GM12878 (cell line): ENCODE measurements around the gene LENG9. TPM values are rescaled to one million over a fixed set of nuclear protein-coding genes. Genes with fewer than 3 reads are reported as not detected.

Experiments
- ATAC-seq: fragments of 200-7000 bp; cut with Tn5 transposase; 3 replicates; pipeline ENCODE4 v1.9.1; 2020; ENCODE audit warnings: mild to moderate bottlenecking, moderate library complexity
- BruUV-seq: library from RNA; stranded (reverse); fragments of 400-500 nt; replicated peaks from 2 replicates; lab custom pipeline; 2021; lab: Mats Ljungman, UMichigan
- CTCF ChIA-PET: fragments of 300-600 bp; sonication (Branson Sonifier 250); formaldehyde crosslinking; extraction: SDS; loops from one replicate; lab custom pipeline; 2021; ENCODE audit warnings: inconsistent platforms; lab: Yijun Ruan, JAX
- POLR2A ChIA-PET: fragments of 350-600 bp; formaldehyde crosslinking; extraction: SDS; loops from one replicate; lab custom pipeline; 2021; ENCODE audit warnings: inconsistent platforms; lab: Charles Lee
- RAD21 ChIA-PET: fragments of 300-600 bp; sonication (Branson Sonifier 250); formaldehyde crosslinking; loops from one replicate; lab custom pipeline; 2023; ENCODE audit warnings: antibody characterized with exemption; ENCODE audit not compliant: unreplicated experiment; lab: Charles Lee
- SMC1A ChIA-PET: fragments of 300-600 bp; sonication (Branson Sonifier 250); formaldehyde crosslinking; loops from one replicate; lab custom pipeline; 2023; ENCODE audit not compliant: unreplicated experiment, uncharacterized antibody; lab: Charles Lee
- DNase-seq: peaks from one replicate; pipeline ENCODE4 v3.0.0-alpha.2; 2011; ENCODE audit warnings: low read depth, low spot score
- FAIRE-seq: peaks from 3 replicates; lab custom pipeline; 2011; peaks lifted over from hg19 to GRCh38; lab: Jason Lieb, UNC
- H2AFZ ChIP-seq: 2 replicates; pipeline ENCODE4 v1.6.0; 2011; ENCODE audit warnings: low read depth, low read length, control low read depth; ENCODE audit not compliant: control insufficient read depth
- H3K27ac ChIP-seq: 2 replicates; pipeline ENCODE4 v1.5.1; 2011; ENCODE audit warnings: control low read depth; ENCODE audit not compliant: control insufficient read depth, insufficient read depth
- H3K27me3 ChIP-seq, 2 experiments: replicated peaks in 1 of 2; 2 replicates each; pipeline versions ENCODE4 v1.6.0 to v1.6.1; 2011; ENCODE audit warnings: low read length in 1 of 2; ENCODE audit not compliant: control insufficient read depth in 2 of 2, insufficient read depth in 2 of 2
- H3K36me3 ChIP-seq, 2 experiments: 2 replicates each; pipeline ENCODE4 v1.5.1; 2011; ENCODE audit warnings: low read length in 1 of 2; ENCODE audit not compliant: control insufficient read depth in 2 of 2, insufficient read depth in 2 of 2
- H3K4me1 ChIP-seq: 2 replicates; pipeline ENCODE4 v1.6.1; 2011; ENCODE audit warnings: mild to moderate bottlenecking, low read length, moderate library complexity, mixed read lengths; ENCODE audit not compliant: control insufficient read depth, insufficient read depth
- H3K4me2 ChIP-seq: 2 replicates; pipeline ENCODE4 v1.6.0; 2011; ENCODE audit warnings: control low read depth; ENCODE audit not compliant: control insufficient read depth, insufficient read depth
- H3K4me3 ChIP-seq: fragments of 200-600 bp; sonication (generic); 2 replicates; pipeline ENCODE4 v1.5.1; 2016
- H3K79me2 ChIP-seq: 2 replicates; pipeline ENCODE4 v1.6.0; 2011; ENCODE audit warnings: low read length; ENCODE audit not compliant: control insufficient read depth, insufficient read depth
- H3K9ac ChIP-seq: 2 replicates; pipeline ENCODE4 v1.8.0; 2011; ENCODE audit warnings: low read length, control low read depth, mixed read lengths; ENCODE audit not compliant: control insufficient read depth, insufficient read depth
- H3K9me3 ChIP-seq: replicated peaks from 3 replicates; pipeline ENCODE4 v1.5.1; 2011; ENCODE audit warnings: mild to moderate bottlenecking, low read length; ENCODE audit not compliant: control insufficient read depth, insufficient read depth
- H4K20me1 ChIP-seq: 2 replicates; pipeline ENCODE4 v1.6.0; 2011; ENCODE audit not compliant: control insufficient read depth, insufficient read depth
- ASH2L ChIP-seq: fragments of 300-600, 200-600 bp; sonication (generic); IDR thresholded peaks from 2 replicates; pipeline ENCODE4 v1.6.1; 2017; ENCODE audit warnings: low read depth, mild to moderate bottlenecking, borderline replicate concordance
- BHLHE40 ChIP-seq, 2 experiments: fragments of 450-650 bp in 1 of 2; IDR thresholded peaks; 2 replicates each; pipeline ENCODE4 v1.6.1; 2011 to 2017; ENCODE audit warnings: low read depth in 2 of 2, borderline replicate concordance in 1 of 2, improper control_type of control experiment in 1 of 2, low read length in 1 of 2, mild to moderate bottlenecking in 1 of 2
- DPF2 ChIP-seq: fragments of 450-650 bp; IDR thresholded peaks from 2 replicates; pipeline ENCODE4 v1.6.1; 2017; ENCODE audit warnings: mild to moderate bottlenecking
- IRF4 ChIP-seq: IDR thresholded peaks from 2 replicates; pipeline ENCODE4 v1.6.1; 2011; ENCODE audit warnings: low read depth, low read length
- KLF5 ChIP-seq: fragments of 450-650 bp; IDR thresholded peaks from 2 replicates; pipeline ENCODE4 v1.6.1; 2014; ENCODE audit warnings: mild to moderate bottlenecking; ENCODE audit not compliant: partially characterized antibody
- NBN ChIP-seq: fragments of 450-650 bp; IDR thresholded peaks from 2 replicates; pipeline ENCODE4 v1.6.1; 2016
- RAD21 ChIP-seq: IDR thresholded peaks from 2 replicates; pipeline ENCODE4 v1.6.1; 2011; ENCODE audit warnings: mild to moderate bottlenecking, low read depth, low read length, moderate library complexity; ENCODE audit not compliant: insufficient read depth
- SMAD5 ChIP-seq: IDR thresholded peaks from 2 replicates; pipeline ENCODE4 v1.6.1; 2016; ENCODE audit warnings: antibody characterized with exemption, low read depth
- SMC3 ChIP-seq: IDR thresholded peaks from 2 replicates; pipeline ENCODE4 v1.6.1; 2011; ENCODE audit warnings: low read length, improper control_type of control experiment, borderline replicate concordance
- ZNF207 ChIP-seq: fragments of 450-650 bp; IDR thresholded peaks from 2 replicates; pipeline ENCODE4 v1.6.1; 2014; ENCODE audit warnings: antibody characterized with exemption, mild to moderate bottlenecking, borderline replicate concordance
- WGBS: methylation state at CpG from one replicate; pipeline ENCODE4 v1.1.6; 2016; ENCODE audit warnings: low lambda C conversion rate; ENCODE audit not compliant: insufficient replicate concordance, insufficient coverage; ENCODE audit errors: missing lambda C conversion rate; 5-methylcytosine and 5-hydroxymethylcytosine counted together
- in situ Hi-C: fragments of 300-500 bp; cut with MboI; formaldehyde crosslinking; loops from 9 replicates; pipeline ENCODE4 v1.14.3; 2018; ENCODE audit warnings: mixed read lengths
- intact Hi-C: fragments of 100-400 bp; cut with micrococcal nuclease; formaldehyde crosslinking; loops from one replicate; pipeline ENCODE4 v1.14.2; 2022; ENCODE audit not compliant: unreplicated experiment
- polyA plus RNA-seq, 11 experiments: library from polyadenylated mRNA; depleted of rRNA in 4 of 11; unstranded in 6 of 11; stranded (reverse) in 5 of 11; fragments of >200 nt; fragmentation: Nextera tagmentation in 4 of 11; fragmentation: Illumina TruSeq in 1 of 11; extraction: Ambion mirVana in 4 of 11; extraction: Trizol in 1 of 11; gene quantifications; 1 replicate in 1 of 11; 2 replicates in 10 of 11; pipeline versions ENCODE4 v1.2.1 to v1.2.3, GENCODE V29; 2011 to 2016; ENCODE audit warnings: inconsistent platforms in 2 of 11, missing spikeins in 2 of 11, low read depth in 1 of 11
- total RNA-seq, 4 experiments: library from RNA; depleted of rRNA in 3 of 4; stranded (reverse); fragments of >200 nt in 3 of 4; fragmentation: Illumina TruSeq in 1 of 4; extraction: Trizol in 1 of 4; gene quantifications; 2 replicates each; pipeline versions ENCODE4 v1.2.1 to v1.2.3, GENCODE V29; 2013 to 2021
- TF ChIP-seq, protein P1 (sequence below), 3 experiments: IDR thresholded peaks in 2 of 3; conservative IDR thresholded peaks in 1 of 3; 2 replicates each; pipeline ENCODE4 v1.5.1; 2011; ENCODE audit warnings: low read depth in 3 of 3, low read length in 3 of 3, mild to moderate bottlenecking in 3 of 3, control low read depth in 2 of 3, moderate library complexity in 2 of 3, inconsistent platforms in 1 of 3, mixed read lengths in 1 of 3; ENCODE audit not compliant: control insufficient read depth in 2 of 3, insufficient read depth in 1 of 3; ENCODE audit errors: extremely low read depth in 1 of 3
- TF ChIP-seq, protein P2 (sequence below): IDR thresholded peaks from 2 replicates; pipeline ENCODE4 v1.6.1; 2012; ENCODE audit warnings: low read depth, low read length, improper control_type of control experiment
- TF ChIP-seq, protein P3 (sequence below): fragments of 450-650 bp; IDR thresholded peaks from 2 replicates; pipeline ENCODE4 v1.6.1; 2016; ENCODE audit warnings: mild to moderate bottlenecking
- TF ChIP-seq, protein P4 (sequence below): fragments of 450-650 bp; IDR thresholded peaks from 2 replicates; pipeline ENCODE4 v1.6.1; 2017; ENCODE audit warnings: antibody characterized with exemption, mild to moderate bottlenecking, moderate library complexity

Gene LENG9
- total and polyA plus RNA-seq, 10 of the 15 experiments (the other 5 are each of a cell fraction or from before 2014, with no cell fraction given): 0.09 to 2.9 (median 0.76) TPM; not detected in 1

DNA sequence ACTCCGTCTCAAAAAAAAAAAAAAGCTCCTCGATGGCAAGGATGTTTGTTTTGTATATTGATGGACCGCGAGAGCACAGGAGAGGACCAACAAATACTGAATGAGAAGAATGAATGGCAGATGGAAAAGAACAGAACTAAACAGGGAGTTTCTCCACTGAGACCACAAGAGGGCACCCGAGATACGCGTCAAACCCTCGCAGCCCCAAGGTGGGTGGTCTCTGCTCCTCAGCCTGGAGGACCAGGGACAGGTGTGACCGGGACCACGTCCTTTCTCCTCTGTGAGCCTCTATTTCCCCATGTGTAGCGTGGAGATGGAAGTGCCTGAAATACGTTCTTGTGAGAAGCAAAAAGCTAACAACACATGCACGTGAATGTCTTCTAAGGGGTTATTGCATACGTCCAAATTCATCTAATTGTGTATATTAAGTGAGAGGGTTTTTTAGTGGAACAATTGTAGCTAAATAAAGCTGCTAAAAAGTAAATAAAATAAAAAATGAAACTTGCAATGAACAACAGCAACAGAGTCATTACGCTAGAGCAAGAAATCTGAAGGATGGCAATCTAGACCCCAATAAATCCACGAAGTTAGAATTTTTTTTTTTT lies 17.9 kb upstream of the LENG9 start:
- no peaks in the 10 kb centered on the region for H3K9me3 ChIP-seq
- H3K79me2 ChIP-seq: no peaks in the 10 kb centered on the region
- H3K27me3 ChIP-seq: no peaks in the 10 kb centered on the region; a peak in 1 of 4 replicates
- H2AFZ ChIP-seq: no peak overlapping the region
- H3K9ac ChIP-seq: no peak overlapping the region
- ATAC-seq (peak; percentile 69), FAIRE-seq (peak; percentile 27)
- no peak overlapping the region for H3K4me2 ChIP-seq
- peaks cover 12% of the 10 kb centered on the region for H3K4me1 ChIP-seq
- intact Hi-C loops: loop anchor here (1.0 to 5.0 kb wide), 3 partner anchors 36 to 195 kb away; no protein-coding TSS in a partner anchor
- POLR2A ChIA-PET: no interaction called here
- CTCF ChIA-PET: interaction anchor here (0.6 to 8.5 kb wide), 28 partner anchors 10 to 582 kb away, joined by 3 to 236 read pairs (median 4); partner anchors contain the start of genes CNOT3, LILRA2, LILRB4 and RDH13
- RAD21 ChIA-PET: interaction anchor here (0.7 to 6.5 kb wide), 9 partner anchors 8 to 203 kb away, joined by 3 to 59 read pairs (median 4); partner anchors contain the start of gene CDC42EP5
- no peak overlapping the region for H3K4me3 ChIP-seq
- no peak overlapping the region for H3K27ac ChIP-seq
- 12% methylated on average over 16 of the region's 16 CpGs for WGBS
- SMC1A ChIA-PET: interaction anchor here (0.6 to 7.3 kb wide), 10 partner anchors 37 to 201 kb away, joined by 3 to 118 read pairs (median 4); partner anchors contain the start of gene LILRB4
- H3K36me3 ChIP-seq: no peaks in the 10 kb centered on the region
- TF ChIP-seq IRF4 (0 out of 2 replicates have a peak, but pooled peaks have one; percentile 60), BHLHE40 (IDR thresholded peaks at IDR 0.05; ENCODE audit: borderline replicate concordance in 1 of 2, low read depth in 2 of 2, low read length in 1 of 2) (peak in 1 of 2 experiments; percentile 38; a peak in 2 of 4 replicates), RAD21 (peak; percentile 83), KLF5 (no peak), ZNF207 (no peak), DPF2 (no peak), SMC3 (peak; percentile 58; the same call in 1 of the 2 replicates), ASH2L (no peak), SMAD5 (no peak), NBN (no peak)
- TF ChIP-seq, protein P1, sequence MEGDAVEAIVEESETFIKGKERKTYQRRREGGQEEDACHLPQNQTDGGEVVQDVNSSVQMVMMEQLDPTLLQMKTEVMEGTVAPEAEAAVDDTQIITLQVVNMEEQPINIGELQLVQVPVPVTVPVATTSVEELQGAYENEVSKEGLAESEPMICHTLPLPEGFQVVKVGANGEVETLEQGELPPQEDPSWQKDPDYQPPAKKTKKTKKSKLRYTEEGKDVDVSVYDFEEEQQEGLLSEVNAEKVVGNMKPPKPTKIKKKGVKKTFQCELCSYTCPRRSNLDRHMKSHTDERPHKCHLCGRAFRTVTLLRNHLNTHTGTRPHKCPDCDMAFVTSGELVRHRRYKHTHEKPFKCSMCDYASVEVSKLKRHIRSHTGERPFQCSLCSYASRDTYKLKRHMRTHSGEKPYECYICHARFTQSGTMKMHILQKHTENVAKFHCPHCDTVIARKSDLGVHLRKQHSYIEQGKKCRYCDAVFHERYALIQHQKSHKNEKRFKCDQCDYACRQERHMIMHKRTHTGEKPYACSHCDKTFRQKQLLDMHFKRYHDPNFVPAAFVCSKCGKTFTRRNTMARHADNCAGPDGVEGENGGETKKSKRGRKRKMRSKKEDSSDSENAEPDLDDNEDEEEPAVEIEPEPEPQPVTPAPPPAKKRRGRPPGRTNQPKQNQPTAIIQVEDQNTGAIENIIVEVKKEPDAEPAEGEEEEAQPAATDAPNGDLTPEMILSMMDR (IDR thresholded peaks at IDR 0.05 in 2 of 3, conservative IDR thresholded peaks at IDR 0.05 in 1 of 3; ENCODE audit: control insufficient read depth in 2 of 3, extremely low read depth in 1 of 3, insufficient read depth in 1 of 3, low read depth in 3 of 3, low read length in 3 of 3): peak; percentile 61 to 74 (median 69)
- TF ChIP-seq, protein P2, sequence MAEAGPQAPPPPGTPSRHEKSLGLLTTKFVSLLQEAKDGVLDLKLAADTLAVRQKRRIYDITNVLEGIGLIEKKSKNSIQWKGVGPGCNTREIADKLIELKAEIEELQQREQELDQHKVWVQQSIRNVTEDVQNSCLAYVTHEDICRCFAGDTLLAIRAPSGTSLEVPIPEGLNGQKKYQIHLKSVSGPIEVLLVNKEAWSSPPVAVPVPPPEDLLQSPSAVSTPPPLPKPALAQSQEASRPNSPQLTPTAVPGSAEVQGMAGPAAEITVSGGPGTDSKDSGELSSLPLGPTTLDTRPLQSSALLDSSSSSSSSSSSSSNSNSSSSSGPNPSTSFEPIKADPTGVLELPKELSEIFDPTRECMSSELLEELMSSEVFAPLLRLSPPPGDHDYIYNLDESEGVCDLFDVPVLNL: no peak
- TF ChIP-seq, protein P3, sequence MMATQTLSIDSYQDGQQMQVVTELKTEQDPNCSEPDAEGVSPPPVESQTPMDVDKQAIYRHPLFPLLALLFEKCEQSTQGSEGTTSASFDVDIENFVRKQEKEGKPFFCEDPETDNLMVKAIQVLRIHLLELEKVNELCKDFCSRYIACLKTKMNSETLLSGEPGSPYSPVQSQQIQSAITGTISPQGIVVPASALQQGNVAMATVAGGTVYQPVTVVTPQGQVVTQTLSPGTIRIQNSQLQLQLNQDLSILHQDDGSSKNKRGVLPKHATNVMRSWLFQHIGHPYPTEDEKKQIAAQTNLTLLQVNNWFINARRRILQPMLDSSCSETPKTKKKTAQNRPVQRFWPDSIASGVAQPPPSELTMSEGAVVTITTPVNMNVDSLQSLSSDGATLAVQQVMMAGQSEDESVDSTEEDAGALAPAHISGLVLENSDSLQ: peak; percentile 49; the same call in 1 of the 2 replicates
- TF ChIP-seq, protein P4, sequence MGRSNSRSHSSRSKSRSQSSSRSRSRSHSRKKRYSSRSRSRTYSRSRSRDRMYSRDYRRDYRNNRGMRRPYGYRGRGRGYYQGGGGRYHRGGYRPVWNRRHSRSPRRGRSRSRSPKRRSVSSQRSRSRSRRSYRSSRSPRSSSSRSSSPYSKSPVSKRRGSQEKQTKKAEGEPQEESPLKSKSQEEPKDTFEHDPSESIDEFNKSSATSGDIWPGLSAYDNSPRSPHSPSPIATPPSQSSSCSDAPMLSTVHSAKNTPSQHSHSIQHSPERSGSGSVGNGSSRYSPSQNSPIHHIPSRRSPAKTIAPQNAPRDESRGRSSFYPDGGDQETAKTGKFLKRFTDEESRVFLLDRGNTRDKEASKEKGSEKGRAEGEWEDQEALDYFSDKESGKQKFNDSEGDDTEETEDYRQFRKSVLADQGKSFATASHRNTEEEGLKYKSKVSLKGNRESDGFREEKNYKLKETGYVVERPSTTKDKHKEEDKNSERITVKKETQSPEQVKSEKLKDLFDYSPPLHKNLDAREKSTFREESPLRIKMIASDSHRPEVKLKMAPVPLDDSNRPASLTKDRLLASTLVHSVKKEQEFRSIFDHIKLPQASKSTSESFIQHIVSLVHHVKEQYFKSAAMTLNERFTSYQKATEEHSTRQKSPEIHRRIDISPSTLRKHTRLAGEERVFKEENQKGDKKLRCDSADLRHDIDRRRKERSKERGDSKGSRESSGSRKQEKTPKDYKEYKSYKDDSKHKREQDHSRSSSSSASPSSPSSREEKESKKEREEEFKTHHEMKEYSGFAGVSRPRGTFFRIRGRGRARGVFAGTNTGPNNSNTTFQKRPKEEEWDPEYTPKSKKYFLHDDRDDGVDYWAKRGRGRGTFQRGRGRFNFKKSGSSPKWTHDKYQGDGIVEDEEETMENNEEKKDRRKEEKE: no peak
- TF ChIP-seq, all 136 proteins: peak for 6
- H4K20me1 ChIP-seq: no peaks in the 10 kb centered on the region
- in situ Hi-C loops: no loop called here
- BruUV-seq: no TSS peak
- no peak for DNase-seq
